Activated B cell treated with CpG ODN at 0.5 μM for 24 hours (primary cell): ENCODE results near the gene DIRAS3. TPM values are rescaled to one million over a fixed set of nuclear protein-coding genes. Genes with fewer than 3 reads are reported as not detected.

Experiments
- ATAC-seq: fragments of 200-7000 bp; cut with Tn5 transposase; one replicate; pipeline ENCODE4 v1.10.0; 2021; ENCODE audit warnings: low read depth, mild to moderate bottlenecking, moderate library complexity
- CTCF ChIA-PET: fragments of 350-600 bp; sonication (Branson Sonifier 250); formaldehyde crosslinking; loops from one replicate; lab custom pipeline; 2021; ENCODE audit warnings: antibody characterized with exemption; lab: Charles Lee
- POLR2A ChIA-PET: fragments of 350-600 bp; sonication (Branson Sonifier 250); formaldehyde crosslinking; loops from one replicate; lab custom pipeline; 2021; ENCODE audit warnings: antibody characterized with exemption; lab: Charles Lee
- DNase-seq: peaks from one replicate; pipeline ENCODE4 v3.0.0; 2022
- H3K27ac Mint-ChIP-seq: one replicate; pipeline ENCODE4 v1.8.0; 2020; ENCODE audit warnings: mixed read lengths
- H3K27me3 Mint-ChIP-seq: one replicate; pipeline ENCODE4 v1.8.0; 2021; ENCODE audit warnings: mixed read lengths
- H3K36me3 Mint-ChIP-seq: one replicate; pipeline ENCODE4 v1.8.0; 2021; ENCODE audit warnings: low read depth, mixed read lengths
- H3K4me1 Mint-ChIP-seq: one replicate; pipeline ENCODE4 v1.8.0; 2021; ENCODE audit warnings: mixed read lengths
- H3K4me3 Mint-ChIP-seq: one replicate; pipeline ENCODE4 v1.8.0; 2020; ENCODE audit warnings: mild to moderate bottlenecking, mixed read lengths
- H3K9me3 Mint-ChIP-seq: one replicate; pipeline ENCODE4 v1.8.0; 2020; ENCODE audit warnings: mixed read lengths
- intact Hi-C: fragments of 100-400 bp; cut with micrococcal nuclease; formaldehyde crosslinking; loops from one replicate; pipeline ENCODE4 v1.15.1; 2024
- total RNA-seq: library from RNA; stranded (reverse); gene quantifications from 2 replicates; pipeline ENCODE4 v1.2.3, GENCODE V29; 2022
- TF ChIP-seq, protein P1 (sequence below): fragments of 200-600 bp; IDR thresholded peaks from one replicate; pipeline ENCODE4 v1.8.0; 2022; ENCODE audit warnings: antibody characterized with exemption, mild to moderate bottlenecking

Gene DIRAS3
- total RNA-seq, 1 donor from 2014 or later, result not detected

DNA sequence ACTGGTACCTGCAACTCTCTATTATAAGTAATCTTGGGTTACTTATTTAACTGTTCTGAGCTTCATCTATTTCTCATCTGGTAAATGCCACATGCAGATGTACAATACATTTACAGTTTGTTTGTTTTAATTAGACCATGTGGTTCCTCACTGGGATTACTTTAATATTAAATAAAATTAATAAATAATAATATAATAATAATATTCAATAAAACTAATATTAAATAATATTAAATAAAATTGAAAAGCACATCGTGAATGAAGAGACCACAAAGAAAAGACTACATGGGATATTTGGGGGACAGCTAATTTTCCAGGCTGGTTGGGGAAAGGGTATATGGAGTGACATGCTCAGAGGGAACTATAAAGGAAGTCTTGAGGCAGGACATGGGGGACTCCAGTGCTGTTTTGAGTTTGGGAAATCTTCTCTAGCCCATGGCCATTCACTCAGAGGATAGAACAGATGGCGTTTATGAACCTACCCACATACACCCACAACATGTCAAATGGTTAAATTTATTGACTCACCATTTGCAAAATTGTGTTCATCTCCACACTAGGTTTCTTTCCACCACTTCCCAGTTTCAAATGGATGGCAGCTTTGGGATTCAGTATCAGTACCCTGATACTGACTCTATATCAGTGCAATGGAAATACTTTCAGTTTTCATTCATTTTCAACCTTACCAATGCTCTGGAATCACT is 25.6 kb downstream of the DIRAS3 start:
- Mint-ChIP-seq H3K4me3 (no peak overlapping the region), H3K4me1 (no peaks in the 10 kb centered on the region), H3K36me3 (no peaks in the 10 kb centered on the region), H3K27ac (no peak overlapping the region), H3K9me3 (no peaks in the 10 kb centered on the region), H3K27me3 (no peaks in the 10 kb centered on the region)
- TF ChIP-seq, protein P1, sequence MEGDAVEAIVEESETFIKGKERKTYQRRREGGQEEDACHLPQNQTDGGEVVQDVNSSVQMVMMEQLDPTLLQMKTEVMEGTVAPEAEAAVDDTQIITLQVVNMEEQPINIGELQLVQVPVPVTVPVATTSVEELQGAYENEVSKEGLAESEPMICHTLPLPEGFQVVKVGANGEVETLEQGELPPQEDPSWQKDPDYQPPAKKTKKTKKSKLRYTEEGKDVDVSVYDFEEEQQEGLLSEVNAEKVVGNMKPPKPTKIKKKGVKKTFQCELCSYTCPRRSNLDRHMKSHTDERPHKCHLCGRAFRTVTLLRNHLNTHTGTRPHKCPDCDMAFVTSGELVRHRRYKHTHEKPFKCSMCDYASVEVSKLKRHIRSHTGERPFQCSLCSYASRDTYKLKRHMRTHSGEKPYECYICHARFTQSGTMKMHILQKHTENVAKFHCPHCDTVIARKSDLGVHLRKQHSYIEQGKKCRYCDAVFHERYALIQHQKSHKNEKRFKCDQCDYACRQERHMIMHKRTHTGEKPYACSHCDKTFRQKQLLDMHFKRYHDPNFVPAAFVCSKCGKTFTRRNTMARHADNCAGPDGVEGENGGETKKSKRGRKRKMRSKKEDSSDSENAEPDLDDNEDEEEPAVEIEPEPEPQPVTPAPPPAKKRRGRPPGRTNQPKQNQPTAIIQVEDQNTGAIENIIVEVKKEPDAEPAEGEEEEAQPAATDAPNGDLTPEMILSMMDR, result no peak
- ATAC-seq, result no peak
- DNase-seq, result no peak
- intact Hi-C loops, result no loop called here
- CTCF ChIA-PET, result no interaction called here
- POLR2A ChIA-PET, result no interaction called here

- no peak for ATAC-seq
- TF ChIP-seq, protein P1, result no peak
- H3K9me3 Mint-ChIP-seq, result no peaks in the 10 kb centered on the region
- no peak overlapping the region for H3K27ac Mint-ChIP-seq
- H3K27me3 Mint-ChIP-seq, result no peaks in the 10 kb centered on the region
- H3K4me1 Mint-ChIP-seq, result no peaks in the 10 kb centered on the region
- no peak overlapping the region for H3K4me3 Mint-ChIP-seq
- ChIA-PET POLR2A (no interaction called here), CTCF (no interaction called here)
- intact Hi-C loops, result no loop called here
- DNase-seq, result no peak
- H3K36me3 Mint-ChIP-seq, result no peaks in the 10 kb centered on the region
These were observed 34.0 kb downstream of the DIRAS3 start for GRCh38 chr1:68016381-68016780.

DNA sequence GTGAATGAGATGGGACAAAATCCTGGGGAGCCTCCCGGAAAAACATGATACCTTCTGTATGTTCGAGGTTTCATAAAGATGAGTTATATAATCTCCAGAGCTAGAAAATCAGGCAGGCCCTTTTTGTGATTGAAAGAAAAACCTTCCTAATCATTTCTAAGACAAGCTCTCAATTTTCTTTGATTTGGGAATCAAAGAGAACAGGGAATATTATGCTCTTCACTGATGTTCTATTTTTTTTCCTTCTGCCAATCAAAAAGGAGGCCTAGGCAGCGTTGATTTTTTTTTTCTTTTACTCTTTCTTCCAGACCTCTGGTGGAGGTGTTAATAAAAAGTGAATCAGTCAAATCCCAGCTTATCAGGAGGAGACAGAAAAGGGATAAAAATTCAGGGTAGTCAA is 34.5 kb downstream of the DIRAS3 start:
- TF ChIP-seq, protein P1, result no peak
- Mint-ChIP-seq H3K36me3 (no peaks in the 10 kb centered on the region), H3K4me1 (no peaks in the 10 kb centered on the region), H3K9me3 (no peaks in the 10 kb centered on the region), H3K27me3 (no peaks in the 10 kb centered on the region), H3K27ac (no peak overlapping the region), H3K4me3 (no peak overlapping the region)
- ATAC-seq (no peak), DNase-seq (no peak)
- CTCF ChIA-PET, result no interaction called here
- intact Hi-C loops, result no loop called here
- POLR2A ChIA-PET, result no interaction called here

- H3K27ac Mint-ChIP-seq, result no peak overlapping the region
- no peaks in the 10 kb centered on the region for H3K36me3 Mint-ChIP-seq
- ATAC-seq, result no peak
- no peaks in the 10 kb centered on the region for H3K4me1 Mint-ChIP-seq
- H3K27me3 Mint-ChIP-seq, result no peaks in the 10 kb centered on the region
- H3K4me3 Mint-ChIP-seq, result no peak overlapping the region
- TF ChIP-seq, protein P1, result no peak
- POLR2A ChIA-PET, result no interaction called here
- intact Hi-C loops, result no loop called here
- CTCF ChIA-PET, result no interaction called here
- no peaks in the 10 kb centered on the region for H3K9me3 Mint-ChIP-seq
- DNase-seq, result no peak
These were observed 35.1 kb downstream of the DIRAS3 start for GRCh38 chr1:68015369-68015768.

DNA sequence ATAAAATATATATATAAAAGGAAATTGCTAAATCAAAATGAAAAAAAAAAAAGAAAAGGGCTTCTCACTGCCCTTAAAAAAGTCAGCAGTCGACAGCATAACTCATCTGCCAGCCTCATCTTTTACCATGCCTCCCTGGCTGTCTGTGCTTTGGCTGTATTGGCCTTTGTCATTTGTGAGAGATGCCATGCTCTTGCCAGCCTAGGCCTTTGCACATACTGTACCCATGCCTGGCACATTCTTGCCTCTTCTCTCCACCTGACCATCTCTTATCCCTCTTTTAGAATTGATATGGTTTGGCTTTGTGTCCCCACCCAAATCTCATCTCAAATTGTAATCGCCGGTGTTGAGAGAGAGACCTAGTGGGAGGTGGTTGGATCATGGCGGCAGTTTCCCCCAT is 37.1 kb downstream of the DIRAS3 start:
- TF ChIP-seq, protein P1, result no peak

More for the DNA sequence above, 37.1 kb downstream of the DIRAS3 start:
- no peaks in the 10 kb centered on the region for H3K27me3 Mint-ChIP-seq
- no peak overlapping the region for H3K4me3 Mint-ChIP-seq
- POLR2A ChIA-PET, result no interaction called here
- intact Hi-C loops, result no loop called here
- no peak for DNase-seq
- H3K36me3 Mint-ChIP-seq, result no peaks in the 10 kb centered on the region
- H3K27ac Mint-ChIP-seq, result no peak overlapping the region
- no peak for ATAC-seq
- CTCF ChIA-PET, result no interaction called here
- H3K4me1 Mint-ChIP-seq, result no peaks in the 10 kb centered on the region
- no peaks in the 10 kb centered on the region for H3K9me3 Mint-ChIP-seq
